Fibroblast of lung (primary cell): Measurements from ENCODE around the gene EFNA1. TPM values are rescaled to one million over a fixed set of nuclear protein-coding genes. Genes with fewer than 3 reads are reported as not detected.

ENCODE experiments used
- DNase-seq, 2 donors: peaks; one replicate each; pipeline versions ENCODE4 v3.0.0 to v3.0.0-alpha.2; 2010; ENCODE audit warnings: low read depth in 2 of 2
- H2AFZ ChIP-seq: 2 replicates; pipeline ENCODE4 v1.5.1; 2012; ENCODE audit warnings: low read length, control low read depth, inconsistent platforms
- H3K27ac ChIP-seq: 2 replicates; pipeline ENCODE4 v1.5.1; 2011; ENCODE audit warnings: low read length, control low read depth; ENCODE audit not compliant: insufficient read depth
- H3K27me3 ChIP-seq: 2 replicates; pipeline ENCODE4 v1.5.1; 2011; ENCODE audit warnings: mild to moderate bottlenecking, low read length; ENCODE audit not compliant: control insufficient read depth, insufficient read depth
- H3K36me3 ChIP-seq: 2 replicates; pipeline ENCODE4 v1.5.1; 2011; ENCODE audit warnings: low read length; ENCODE audit not compliant: control insufficient read depth, insufficient read depth
- H3K4me1 ChIP-seq: 2 replicates; pipeline ENCODE4 v1.5.1; 2011; ENCODE audit warnings: low read length; ENCODE audit not compliant: control insufficient read depth, insufficient read depth; ENCODE audit errors: extremely low read depth
- H3K4me2 ChIP-seq: 2 replicates; pipeline ENCODE4 v1.5.1; 2011; ENCODE audit warnings: low read length, control low read depth; ENCODE audit not compliant: insufficient read depth; ENCODE audit errors: extremely low read depth
- H3K4me3 ChIP-seq, 4 experiments: fragments of 200-600 bp in 1 of 4; sonication (generic) in 1 of 4; replicated peaks in 1 of 4; 2 replicates each; pipeline ENCODE4 v1.5.1; 2011 to 2016; ENCODE audit warnings: low read length in 4 of 4, low read depth in 3 of 4, mild to moderate bottlenecking in 3 of 4, control low read depth in 2 of 4, inconsistent platforms in 1 of 4, mixed read lengths in 1 of 4; ENCODE audit not compliant: insufficient read depth in 1 of 4; ENCODE audit errors: control extremely low read depth in 1 of 4
- H3K79me2 ChIP-seq: 2 replicates; pipeline ENCODE4 v1.5.1; 2012; ENCODE audit warnings: mild to moderate bottlenecking, low read length, inconsistent platforms; ENCODE audit not compliant: control insufficient read depth, insufficient read depth
- H3K9ac ChIP-seq: 2 replicates; pipeline ENCODE4 v1.5.1; 2011; ENCODE audit warnings: mild to moderate bottlenecking, low read length, control low read depth; ENCODE audit not compliant: insufficient read depth
- H3K9me3 ChIP-seq: 2 replicates; pipeline ENCODE4 v1.5.1; 2012; ENCODE audit warnings: low read depth, low read length; ENCODE audit not compliant: control insufficient read depth, insufficient read depth
- H4K20me1 ChIP-seq: 2 replicates; pipeline ENCODE4 v1.5.1; 2011; ENCODE audit warnings: low read length; ENCODE audit not compliant: control insufficient read depth, insufficient read depth; ENCODE audit errors: extremely low read depth
- EZH2 ChIP-seq: IDR thresholded peaks from 2 replicates; pipeline ENCODE4 v1.5.1; 2012; ENCODE audit warnings: low read length, control low read depth, mild to moderate bottlenecking; ENCODE audit errors: missing control alignments
- polyA plus RNA-seq, 2 donors: library from polyadenylated mRNA; depleted of rRNA in 1 of 2; stranded (reverse) in 1 of 2; unstranded in 1 of 2; fragments of >200 nt; gene quantifications; 2 replicates each; pipeline ENCODE4 v1.2.1, GENCODE V29; 2011 to 2012; ENCODE audit warnings: missing spikeins in 1 of 2
- total RNA-seq: library from RNA; depleted of rRNA; stranded (reverse); fragments of >200 nt; gene quantifications from 2 replicates; pipeline ENCODE4 v1.2.1, GENCODE V29; 2014
- TF ChIP-seq, protein P1 (sequence below), 2 donors: IDR thresholded peaks in 1 of 2; conservative IDR thresholded peaks in 1 of 2; 1 replicate in 1 of 2; 2 replicates in 1 of 2; pipeline ENCODE4 v1.5.1; 2011 to 2012; ENCODE audit warnings: low read length in 2 of 2, control low read depth in 1 of 2, inconsistent platforms in 1 of 2, low read depth in 1 of 2, mild to moderate bottlenecking in 1 of 2

Gene EFNA1
- total and polyA plus RNA-seq, 2 donors (not counting 1 experiment from before 2014, with no cell fraction given): 0.07 TPM; not detected in 1

DNA sequence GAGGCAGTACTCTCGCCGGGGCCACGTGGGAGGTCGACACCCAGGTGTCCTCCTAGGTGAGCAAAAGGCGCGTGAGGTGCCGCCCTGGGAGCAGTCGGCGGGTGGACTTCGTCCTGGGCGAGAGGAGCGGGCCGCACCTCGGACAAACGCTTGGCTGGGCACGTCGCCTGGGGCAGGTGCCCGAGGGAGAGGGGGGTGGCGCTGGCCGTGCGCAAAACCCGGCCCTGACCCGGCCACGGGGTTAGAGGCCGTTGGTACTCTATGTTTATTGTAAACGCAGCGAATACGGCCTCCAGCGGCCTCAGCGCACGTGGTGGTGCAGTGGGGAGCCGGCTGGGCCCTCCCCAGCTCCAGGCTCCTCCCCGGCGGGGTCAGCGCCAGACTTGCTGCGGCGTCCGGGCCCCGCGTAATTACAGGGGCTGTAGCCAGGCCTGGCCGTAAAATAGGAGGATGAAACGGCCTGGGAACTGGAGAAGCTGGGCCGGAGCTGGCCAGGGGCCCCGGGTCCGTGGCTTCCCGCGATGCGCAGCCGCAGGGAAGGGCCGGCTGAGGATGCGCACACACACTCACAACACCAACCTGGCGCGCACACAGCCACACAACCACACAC lies 1.6 kb upstream of the EFNA1 start:
- peak overlapping the region; percentile 40 for H3K4me2 ChIP-seq
- DNase-seq: peak; percentile 23 to 35

DNA sequence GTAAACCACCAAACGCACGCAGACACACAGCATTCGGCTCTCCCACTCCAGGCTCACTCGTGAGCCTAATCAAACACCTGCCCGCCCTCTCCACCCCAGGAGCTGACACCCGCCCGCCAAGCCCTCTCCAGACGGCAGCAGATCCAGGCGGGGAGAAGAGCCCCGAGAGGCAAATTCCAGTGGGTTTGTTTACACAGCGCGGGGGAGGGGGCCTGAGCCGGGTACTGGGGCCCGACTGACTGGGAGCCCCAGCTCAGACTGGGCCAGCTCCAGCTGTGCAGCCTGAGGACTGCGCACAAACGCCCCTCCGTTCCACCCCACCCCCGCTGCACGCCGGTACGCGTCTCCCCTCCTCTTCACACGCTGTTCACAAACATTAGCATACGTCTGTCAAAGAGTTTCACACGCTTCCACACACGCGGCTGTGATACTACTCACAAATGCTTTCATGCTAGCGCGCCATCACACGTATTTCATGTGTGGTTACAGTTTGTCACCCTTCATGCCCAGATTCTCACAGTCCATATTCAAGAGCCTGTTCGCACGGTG lies 1.0 kb upstream of the EFNA1 start:
- Histone ChIP-seq H3K27ac (no peak overlapping the region), H3K9me3 (no peaks in the 10 kb centered on the region), H3K27me3 (peaks cover 55% of the 10 kb centered on the region), H3K4me2 (peak overlapping the region; percentile 40), H4K20me1 (no peaks in the 10 kb centered on the region), H3K79me2 (no peaks in the 10 kb centered on the region), H2AFZ (no peak overlapping the region), H3K9ac (no peak overlapping the region), H3K4me1 (peaks cover 2% of the 10 kb centered on the region), H3K36me3 (no peaks in the 10 kb centered on the region), H3K4me3 (peak overlapping the region in 2 of 4 experiments; percentile 45 to 51)
- DNase-seq: peak; percentile 39 to 45
- TF ChIP-seq, protein P1, sequence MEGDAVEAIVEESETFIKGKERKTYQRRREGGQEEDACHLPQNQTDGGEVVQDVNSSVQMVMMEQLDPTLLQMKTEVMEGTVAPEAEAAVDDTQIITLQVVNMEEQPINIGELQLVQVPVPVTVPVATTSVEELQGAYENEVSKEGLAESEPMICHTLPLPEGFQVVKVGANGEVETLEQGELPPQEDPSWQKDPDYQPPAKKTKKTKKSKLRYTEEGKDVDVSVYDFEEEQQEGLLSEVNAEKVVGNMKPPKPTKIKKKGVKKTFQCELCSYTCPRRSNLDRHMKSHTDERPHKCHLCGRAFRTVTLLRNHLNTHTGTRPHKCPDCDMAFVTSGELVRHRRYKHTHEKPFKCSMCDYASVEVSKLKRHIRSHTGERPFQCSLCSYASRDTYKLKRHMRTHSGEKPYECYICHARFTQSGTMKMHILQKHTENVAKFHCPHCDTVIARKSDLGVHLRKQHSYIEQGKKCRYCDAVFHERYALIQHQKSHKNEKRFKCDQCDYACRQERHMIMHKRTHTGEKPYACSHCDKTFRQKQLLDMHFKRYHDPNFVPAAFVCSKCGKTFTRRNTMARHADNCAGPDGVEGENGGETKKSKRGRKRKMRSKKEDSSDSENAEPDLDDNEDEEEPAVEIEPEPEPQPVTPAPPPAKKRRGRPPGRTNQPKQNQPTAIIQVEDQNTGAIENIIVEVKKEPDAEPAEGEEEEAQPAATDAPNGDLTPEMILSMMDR (conservative IDR thresholded peaks at IDR 0.05 in 1 of 2, IDR thresholded peaks at IDR 0.05 in 1 of 2; ENCODE audit: low read depth in 1 of 2, low read length in 2 of 2): no peak
- TF ChIP-seq EZH2: no peak

More for the DNA sequence above, 1.6 kb upstream of the EFNA1 start:
- no peak overlapping the region for H2AFZ ChIP-seq
- no peaks in the 10 kb centered on the region for H3K9me3 ChIP-seq
- no peaks in the 10 kb centered on the region for H3K36me3 ChIP-seq
- H3K4me1 ChIP-seq: peaks cover 2% of the 10 kb centered on the region
- no peaks in the 10 kb centered on the region for H3K79me2 ChIP-seq
- H3K27ac ChIP-seq: no peak overlapping the region
- H3K9ac ChIP-seq: no peak overlapping the region
- TF ChIP-seq EZH2: peak; percentile 77
- TF ChIP-seq, protein P1 (conservative IDR thresholded peaks at IDR 0.05 in 1 of 2, IDR thresholded peaks at IDR 0.05 in 1 of 2; ENCODE audit: low read depth in 1 of 2, low read length in 2 of 2): no peak
- H3K4me3 ChIP-seq: peak overlapping the region in 2 of 4 experiments; percentile 14
- peaks cover 55% of the 10 kb centered on the region for H3K27me3 ChIP-seq
- no peaks in the 10 kb centered on the region for H4K20me1 ChIP-seq

DNA sequence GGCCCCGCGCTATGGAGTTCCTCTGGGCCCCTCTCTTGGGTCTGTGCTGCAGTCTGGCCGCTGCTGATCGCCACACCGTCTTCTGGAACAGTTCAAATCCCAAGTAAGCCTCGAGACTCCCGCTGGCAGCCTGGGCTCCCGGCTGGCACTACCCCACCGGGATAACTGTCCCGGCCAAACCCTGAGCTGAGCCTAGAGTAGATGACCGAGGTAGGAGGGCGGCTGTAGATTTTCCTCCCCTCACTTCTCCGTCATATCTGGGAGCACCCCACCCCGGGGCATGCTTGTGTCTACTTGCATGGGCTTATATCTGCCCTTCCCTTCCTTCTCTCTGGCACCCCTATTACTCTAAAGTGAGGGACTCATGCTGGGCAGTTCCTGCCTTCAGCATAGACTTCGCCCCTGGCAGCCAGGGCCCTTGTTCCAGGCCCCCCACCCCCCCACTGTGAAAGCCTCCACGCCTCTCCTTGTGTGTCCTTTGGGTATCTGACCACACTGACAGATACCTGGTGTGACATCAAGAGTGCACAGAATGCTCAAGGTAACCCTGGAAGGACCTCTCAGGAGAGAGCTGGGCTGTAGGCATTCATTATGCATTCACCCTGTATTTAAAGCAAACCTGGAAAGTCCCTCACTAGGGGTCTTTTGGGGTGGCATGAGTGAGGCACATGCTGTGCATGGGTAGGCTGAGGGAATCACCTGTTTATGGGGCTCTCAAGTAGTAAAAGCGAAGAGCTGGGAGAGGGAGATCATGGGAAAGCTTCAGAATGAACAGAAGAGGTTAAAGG lies 485 bp downstream of the EFNA1 start:
- Histone ChIP-seq H3K79me2 (no peaks in the 10 kb centered on the region), H3K9me3 (no peaks in the 10 kb centered on the region), H3K27ac (no peak overlapping the region), H2AFZ (no peak overlapping the region), H3K9ac (no peak overlapping the region), H3K27me3 (peaks cover 55% of the 10 kb centered on the region), H3K4me3 (peak overlapping the region in 2 of 4 experiments; percentile 51 to 58), H3K4me1 (peaks cover 2% of the 10 kb centered on the region), H4K20me1 (no peaks in the 10 kb centered on the region), H3K4me2 (peak overlapping the region; percentile 21), H3K36me3 (no peaks in the 10 kb centered on the region)
- TF ChIP-seq, protein P1 (conservative IDR thresholded peaks at IDR 0.05 in 1 of 2, IDR thresholded peaks at IDR 0.05 in 1 of 2; ENCODE audit: low read depth in 1 of 2, low read length in 2 of 2): no peak
- TF ChIP-seq EZH2: peak; percentile 23
- no peak for DNase-seq
